GM18526 (cell line): Measurements from ENCODE around the gene PROKR2.

Experiments used
- POLR2A ChIP-seq: IDR thresholded peaks from 3 replicates; pipeline ENCODE4 v1.6.1; 2011; ENCODE audit not compliant: insufficient read length; ENCODE audit errors: extremely low read depth

The PROKR2 gene

DNA sequence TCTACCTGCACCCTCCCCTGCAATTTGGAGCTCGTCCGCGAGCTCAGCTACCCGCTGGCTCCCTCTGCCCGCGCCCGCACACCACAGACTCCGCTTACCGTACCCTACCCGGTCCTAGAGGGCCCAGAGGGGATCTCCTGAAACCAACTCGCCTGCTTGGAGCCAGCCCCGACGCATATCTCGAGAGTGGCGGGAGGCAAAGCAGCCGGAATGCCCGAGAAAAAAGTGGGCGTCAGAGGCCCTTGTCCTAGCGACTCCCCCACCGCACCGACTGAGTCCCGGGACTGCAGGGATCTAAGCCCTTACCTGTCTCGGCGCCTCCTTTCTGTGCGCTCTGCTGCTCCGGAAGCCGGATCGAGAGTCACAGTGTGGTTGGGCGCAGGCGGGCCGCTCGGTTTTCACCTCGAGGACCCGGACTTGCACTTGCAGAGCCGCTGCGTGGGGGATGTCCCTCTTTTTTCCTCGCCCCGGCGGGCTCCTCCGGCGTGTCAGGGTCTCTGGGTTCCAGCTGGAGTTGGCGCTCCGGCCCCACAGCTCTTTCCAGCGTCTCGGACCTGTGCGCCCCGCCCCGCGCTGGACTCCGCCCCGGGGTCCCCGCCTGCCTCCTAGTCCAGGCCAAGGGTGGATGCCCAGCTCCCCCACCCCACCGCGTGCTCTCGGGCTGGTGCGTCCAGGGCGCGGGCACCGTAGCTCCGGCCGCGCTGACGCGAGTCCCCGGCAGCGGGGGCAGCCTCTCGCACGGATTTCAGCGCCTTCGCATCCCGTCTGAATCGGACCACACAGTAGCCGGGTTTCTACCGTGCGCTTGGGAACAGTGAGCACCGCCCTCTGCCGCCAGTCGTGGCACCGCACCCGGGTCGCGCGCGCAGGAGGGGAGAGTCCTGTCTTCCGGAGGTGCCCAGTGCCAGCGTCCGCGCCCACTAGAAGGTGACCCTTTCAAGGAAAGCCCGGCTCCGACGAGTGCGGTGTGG, at the start of gene PROKR2:
PROKR2 (minus strand) TSS at position 767 of the 971 bp plus-strand sequence. CDS start 2,585 bp downstream, outside the sequence.
- no peak for TF ChIP-seq POLR2A

GRCh38 chr20:5364997-5365597, 48.3 kb upstream of the PROKR2 start:
- no peak for TF ChIP-seq POLR2A

- TF ChIP-seq POLR2A = no peak
These were observed 47.5 kb upstream of the PROKR2 start for GRCh38 chr20:5364136-5364821.

DNA sequence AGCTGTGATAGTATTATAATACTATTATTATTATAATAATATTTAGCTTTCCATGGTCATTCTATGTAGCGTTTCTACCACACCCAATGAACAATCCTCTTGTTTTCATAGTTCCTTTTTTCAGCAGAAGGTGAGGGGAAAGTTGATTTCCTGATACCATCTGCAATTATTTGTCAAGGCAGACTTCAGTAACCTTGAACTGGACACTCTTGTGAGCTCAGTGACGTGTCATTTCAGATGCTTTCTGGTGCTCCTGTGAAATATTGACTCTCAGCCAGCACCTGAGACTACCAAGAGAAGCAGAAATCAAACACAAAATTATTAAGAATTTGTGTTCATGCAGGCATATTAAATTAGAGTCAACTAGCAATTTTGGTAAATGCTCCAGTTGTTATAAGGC, 46.0 kb upstream of the PROKR2 start:
- no peak for TF ChIP-seq POLR2A

DNA sequence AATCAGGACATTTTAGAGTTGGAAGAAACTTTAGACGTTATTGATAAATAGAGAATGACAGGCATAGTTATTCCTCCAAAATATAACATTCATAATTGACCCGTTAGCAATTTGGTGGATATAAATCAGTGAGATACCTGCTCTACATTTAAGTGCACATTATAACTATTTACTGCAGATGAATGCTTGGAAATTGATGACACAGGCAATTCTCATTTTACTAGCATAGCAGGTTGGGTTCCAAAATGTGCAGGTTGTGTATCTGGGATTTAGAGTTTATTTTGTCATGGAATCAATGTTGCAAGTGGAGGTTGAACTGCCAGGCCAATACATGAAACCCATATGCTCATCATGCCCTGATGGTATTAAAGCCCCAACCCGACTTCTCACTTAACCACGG, 44.4 kb upstream of the PROKR2 start:
- no peak for TF ChIP-seq POLR2A

- no peak for TF ChIP-seq POLR2A
These were observed 41.2 kb upstream of the PROKR2 start for GRCh38 chr20:5357946-5358345.

DNA sequence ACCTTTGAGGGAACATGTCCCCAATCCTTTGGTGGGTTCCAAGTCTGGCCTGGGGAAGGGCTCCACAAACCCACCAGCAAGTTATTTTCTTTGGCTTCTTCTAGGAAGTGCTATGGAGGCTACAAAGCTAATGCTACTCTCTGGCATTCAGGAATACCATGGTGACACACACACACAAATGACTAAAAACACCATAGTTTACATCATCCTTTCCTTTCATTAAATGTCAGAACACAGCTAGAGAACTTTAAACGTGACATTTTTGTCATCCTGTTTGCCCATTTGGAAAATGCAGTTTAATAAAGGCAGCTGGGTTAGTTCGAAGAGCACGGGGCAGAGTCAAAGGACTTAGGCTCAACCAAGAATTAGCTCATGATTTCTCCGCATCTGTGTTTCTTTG, 40.2 kb upstream of the PROKR2 start:
- no peak for TF ChIP-seq POLR2A

- TF ChIP-seq POLR2A = no peak
These were observed 38.1 kb upstream of the PROKR2 start for GRCh38 chr20:5354901-5355300.

- TF ChIP-seq POLR2A = no peak
These were observed 37.1 kb upstream of the PROKR2 start for GRCh38 chr20:5353624-5354496.

DNA sequence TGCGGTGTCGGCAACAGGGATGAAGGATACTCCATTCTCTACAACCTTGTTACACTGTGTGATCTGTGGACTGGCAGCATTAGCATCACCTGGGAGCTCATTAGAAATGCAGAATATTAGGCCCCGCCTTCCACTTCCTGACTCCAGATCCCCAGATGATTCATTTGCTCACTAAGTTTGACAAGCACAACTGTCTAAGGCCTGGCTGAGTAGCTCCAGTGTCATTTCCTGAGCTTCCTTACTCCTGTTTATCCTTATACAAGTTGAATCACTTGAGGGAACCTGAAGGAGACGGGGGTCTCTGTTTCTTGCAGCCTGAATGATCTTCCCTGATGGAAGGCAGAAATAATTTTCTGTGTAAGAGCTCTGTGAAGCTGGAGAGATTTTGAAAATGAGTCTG, 32.7 kb upstream of the PROKR2 start:
- no peak for TF ChIP-seq POLR2A

GRCh38 chr20:5342021-5342420, 25.3 kb upstream of the PROKR2 start:
- TF ChIP-seq POLR2A = no peak

- TF ChIP-seq POLR2A = no peak
These were observed 14.6 kb upstream of the PROKR2 start for GRCh38 chr20:5331340-5331739.

DNA sequence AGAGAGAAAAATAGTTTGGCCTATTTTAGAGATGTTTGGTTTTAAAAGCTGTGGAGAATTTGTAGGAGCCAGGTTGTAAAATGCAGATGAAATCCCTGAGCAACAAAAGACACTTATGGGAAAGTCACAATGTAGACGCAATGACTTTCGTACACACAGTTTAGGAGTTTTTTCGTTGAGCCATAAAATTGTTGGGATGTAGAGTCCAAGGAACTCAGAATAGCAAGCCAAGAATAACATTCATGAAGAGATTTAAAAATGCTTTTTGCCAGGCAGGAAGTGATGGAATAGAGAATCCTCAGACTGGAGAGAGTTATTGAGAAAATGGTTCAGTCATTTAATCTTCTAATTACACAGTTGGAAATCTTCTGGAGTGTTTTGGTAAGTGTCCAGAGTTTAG, 11.5 kb upstream of the PROKR2 start:
- no peak for TF ChIP-seq POLR2A

GRCh38 chr20:5327356-5327755, 10.6 kb upstream of the PROKR2 start:
- TF ChIP-seq POLR2A = no peak

GRCh38 chr20:5315807-5316187, 957 bp downstream of the PROKR2 start:
- TF ChIP-seq POLR2A = no peak
